GM18873 (cell line): ENCODE results near the gene CD1C.
"Not testable (repeated sequence)": the region's sequence is repeated elsewhere in the genome, so short reads cannot be mapped to it uniquely, and the experiment has no call there.

Experiments used
- ATAC-seq: cut with Tn5 transposase; IDR thresholded peaks from one replicate; pipeline ENCODE4 v1.9.1; 2021; ENCODE audit warnings: mild to moderate bottlenecking, moderate library complexity, moderate number of reproducible peaks; ENCODE audit not compliant: unreplicated experiment, low FRiP score

The CD1C gene

GRCh38 chr1:158327481-158327880 is 37.8 kb downstream of the CD1C start:
- no peak for ATAC-seq

- ATAC-seq = no peak
These were observed 38.7 kb downstream of the CD1C start for GRCh38 chr1:158328426-158328825.

- ATAC-seq = no peak
These were observed 39.6 kb downstream of the CD1C start for GRCh38 chr1:158329300-158329699.

- no peak for ATAC-seq
These were observed 40.0 kb downstream of the CD1C start for GRCh38 chr1:158329733-158330132.

- no peak for ATAC-seq
These were observed 40.8 kb downstream of the CD1C start for GRCh38 chr1:158330391-158331105.

GRCh38 chr1:158331106-158331425 is 41.3 kb downstream of the CD1C start:
- ATAC-seq = no peak

GRCh38 chr1:158331481-158332150 is 41.9 kb downstream of the CD1C start, which contains the start of gene CD1B:
Gene CD1B (minus strand): TSS chr1:158331531. CDS start chr1:158331423, 108 bp downstream.
- no peak for ATAC-seq

GRCh38 chr1:158333405-158334155 is 43.9 kb downstream of the CD1C start:
- no peak for ATAC-seq

GRCh38 chr1:158334526-158335212 is 44.9 kb downstream of the CD1C start:
- ATAC-seq = no peak

GRCh38 chr1:158335213-158335532 is 45.5 kb downstream of the CD1C start:
- no peak for ATAC-seq

GRCh38 chr1:158336413-158336812 is 46.7 kb downstream of the CD1C start:
- not testable (repeated sequence) for ATAC-seq
